Mesendoderm (in vitro differentiated cells): ENCODE measurements around the gene BAAT.

ENCODE experiments used
- DNase-seq: peaks from one replicate; pipeline ENCODE4 v3.0.0; 2013
- H2AK5ac ChIP-seq: 2 replicates; pipeline ENCODE4 v1.6.1; 2013; ENCODE audit warnings: low read length, inconsistent platforms
- H2BK120ac ChIP-seq: 2 replicates; pipeline ENCODE4 v1.6.1; 2013; ENCODE audit warnings: low read depth, mild to moderate bottlenecking, low read length, moderate library complexity, mixed read lengths
- H2BK15ac ChIP-seq: replicated peaks from 2 replicates; pipeline ENCODE4 v1.6.1; 2013; ENCODE audit warnings: low read depth, mild to moderate bottlenecking, moderate library complexity
- H2BK5ac ChIP-seq: 2 replicates; pipeline ENCODE4 v1.6.1; 2013; ENCODE audit warnings: low read length, inconsistent platforms
- H3K18ac ChIP-seq: 2 replicates; pipeline ENCODE4 v1.6.1; 2013; ENCODE audit warnings: mild to moderate bottlenecking, low read length, mixed read lengths
- H3K23ac ChIP-seq: one replicate; pipeline ENCODE4 v1.6.1; 2013; ENCODE audit warnings: low read length
- H3K27ac ChIP-seq: 2 replicates; pipeline ENCODE4 v1.5.1; 2013; ENCODE audit warnings: low read depth, mild to moderate bottlenecking, inconsistent platforms, low read length, moderate library complexity
- H3K27me3 ChIP-seq: 2 replicates; pipeline ENCODE4 v1.6.1; 2013; ENCODE audit warnings: low read length, control low read depth, mild to moderate bottlenecking, inconsistent platforms; ENCODE audit not compliant: insufficient read depth, poor library complexity
- H3K36me3 ChIP-seq: 2 replicates; pipeline ENCODE4 v1.6.1; 2013; ENCODE audit warnings: low read length, inconsistent platforms; ENCODE audit not compliant: control insufficient read depth, insufficient read depth
- H3K4ac ChIP-seq: one replicate; pipeline ENCODE4 v1.6.1; 2013; ENCODE audit warnings: low read depth, mild to moderate bottlenecking, low read length, moderate library complexity
- H3K4me1 ChIP-seq: 2 replicates; pipeline ENCODE4 v1.6.1; 2013; ENCODE audit warnings: low read depth, low read length, inconsistent platforms; ENCODE audit not compliant: control insufficient read depth
- H3K4me2 ChIP-seq: 2 replicates; pipeline ENCODE4 v1.6.1; 2013; ENCODE audit warnings: low read length
- H3K4me3 ChIP-seq: 2 replicates; pipeline ENCODE4 v1.5.1; 2013; ENCODE audit warnings: mild to moderate bottlenecking, low read length
- H3K56ac ChIP-seq: one replicate; pipeline ENCODE4 v1.6.1; 2013; ENCODE audit warnings: low read length
- H3K79me1 ChIP-seq: 2 replicates; pipeline ENCODE4 v1.6.1; 2013; ENCODE audit warnings: low read length, inconsistent platforms
- H3K79me2 ChIP-seq: 2 replicates; pipeline ENCODE4 v1.6.1; 2013; ENCODE audit warnings: mild to moderate bottlenecking, low read length; ENCODE audit not compliant: control insufficient read depth, insufficient read depth
- H3K9ac ChIP-seq: 2 replicates; pipeline ENCODE4 v1.6.1; 2013; ENCODE audit warnings: low read length, inconsistent platforms
- H4K5ac ChIP-seq: one replicate; pipeline ENCODE4 v1.6.1; 2013; ENCODE audit warnings: low read length
- H4K8ac ChIP-seq: one replicate; pipeline ENCODE4 v1.6.1; 2013; ENCODE audit warnings: low read depth, mild to moderate bottlenecking, control low read depth, low read length, moderate library complexity
- WGBS: extraction: QIAGEN DNeasy Blood & Tissue Kit; methylation state at CpG from one replicate; pipeline ENCODE4 v1.1.7; 2013; ENCODE audit warnings: low lambda C conversion rate, missing lambda C conversion rate; ENCODE audit not compliant: insufficient coverage; ENCODE audit errors: extremely low coverage; 5-methylcytosine and 5-hydroxymethylcytosine counted together

BAAT gene

DNA sequence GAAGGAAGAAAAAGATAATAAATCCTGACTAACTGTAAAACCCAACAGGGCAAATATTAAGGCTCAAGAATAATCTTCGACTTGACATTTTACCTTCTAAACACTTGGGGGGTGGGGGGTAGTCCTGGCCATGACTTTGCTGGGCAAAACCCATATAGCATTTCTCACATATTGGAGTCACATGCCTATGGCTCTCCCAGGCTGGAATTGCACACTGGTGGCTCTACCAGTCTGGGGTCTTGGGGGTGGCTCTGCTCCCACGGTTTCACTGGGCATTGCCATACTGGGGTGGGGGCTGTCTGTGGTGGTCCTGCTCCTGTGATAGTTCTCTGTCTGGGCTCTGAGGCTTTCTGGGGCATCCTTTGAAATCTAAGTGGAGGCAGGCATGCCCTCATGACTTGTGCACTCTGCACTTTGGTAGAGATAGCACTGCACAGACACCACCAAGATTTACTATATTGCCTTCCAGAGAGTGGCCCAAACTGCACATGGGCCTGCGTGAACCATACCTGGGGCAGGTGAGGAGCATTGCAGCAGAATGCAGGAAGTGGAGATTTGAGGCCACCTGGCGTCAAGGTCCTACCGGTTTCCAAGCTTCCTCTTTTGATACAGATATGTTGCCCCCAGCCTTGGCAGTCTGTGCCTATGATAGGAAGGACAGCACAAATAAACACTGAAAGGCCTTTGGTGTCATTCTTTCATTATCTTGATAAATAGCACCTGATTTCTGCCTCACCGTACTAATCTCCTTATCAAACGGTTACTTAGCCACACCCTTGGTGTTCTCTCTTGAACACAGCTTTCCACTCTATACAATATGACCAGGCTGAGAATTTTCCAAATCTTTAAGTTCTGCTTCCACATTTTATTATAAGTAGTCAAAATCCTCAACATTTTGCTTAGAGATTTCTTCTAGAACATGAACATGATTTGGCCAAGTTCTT is 29.8 kb downstream of the BAAT start:
- Histone ChIP-seq H4K8ac (no peak overlapping the region), H3K4me2 (no peak overlapping the region), H3K23ac (no peak overlapping the region), H2AK5ac (no peak overlapping the region), H3K4ac (no peak overlapping the region), H2BK5ac (no peak overlapping the region), H3K9ac (no peak overlapping the region), H4K5ac (no peak overlapping the region), H3K79me2 (no peaks in the 10 kb centered on the region), H3K18ac (no peak overlapping the region), H3K27me3 (no peaks in the 10 kb centered on the region), H3K36me3 (no peaks in the 10 kb centered on the region), H3K79me1 (no peaks in the 10 kb centered on the region), H3K4me1 (no peaks in the 10 kb centered on the region), H2BK120ac (no peak overlapping the region), H2BK15ac (no peak overlapping the region), H3K56ac (no peak overlapping the region), H3K27ac (no peak overlapping the region), H3K4me3 (no peak overlapping the region)
- WGBS, result no CpG with 5 or more reads among the region's 7 CpGs
- no peak for DNase-seq

DNA sequence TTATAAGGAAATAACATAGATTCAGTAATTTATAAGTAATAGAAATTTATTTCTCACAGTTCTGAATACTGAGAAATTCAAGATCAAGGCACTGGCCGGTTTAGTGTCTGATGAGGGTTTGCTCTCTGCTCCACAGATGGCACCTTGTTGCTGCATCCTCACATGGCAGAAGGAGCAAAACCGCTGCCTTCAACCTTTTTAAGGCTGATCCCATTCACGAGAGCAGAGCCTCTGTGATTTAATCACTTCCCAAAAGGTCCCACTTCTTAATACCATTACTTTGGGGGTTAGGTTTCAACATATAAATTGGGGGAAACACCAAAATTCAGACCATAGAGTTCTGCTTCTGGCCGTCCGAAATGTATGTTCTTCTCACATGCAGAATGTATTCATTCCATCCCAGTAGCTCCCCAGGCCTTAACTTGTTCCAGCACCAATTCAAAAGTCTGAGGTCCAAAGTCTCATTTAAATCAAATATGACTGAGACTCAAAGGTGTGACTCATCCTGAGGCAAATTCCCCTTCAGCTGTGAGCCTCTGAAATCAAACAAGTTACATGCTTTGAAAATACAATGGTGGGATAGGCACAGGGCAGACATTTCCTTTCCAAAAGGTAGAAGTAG is 30.6 kb downstream of the BAAT start:
- no peaks in the 10 kb centered on the region for H3K36me3 ChIP-seq
- H3K4me1 ChIP-seq, result no peaks in the 10 kb centered on the region
- no peak overlapping the region for H2BK15ac ChIP-seq
- no peak overlapping the region for H3K27ac ChIP-seq
- no CpG with 5 or more reads among the region's 5 CpGs for WGBS
- no peak overlapping the region for H4K5ac ChIP-seq
- H2BK120ac ChIP-seq, result no peak overlapping the region
- H3K79me2 ChIP-seq, result no peaks in the 10 kb centered on the region
- no peak overlapping the region for H3K4me2 ChIP-seq
- H2BK5ac ChIP-seq, result no peak overlapping the region
- H3K79me1 ChIP-seq, result no peaks in the 10 kb centered on the region
- no peak overlapping the region for H4K8ac ChIP-seq
- H3K18ac ChIP-seq, result no peak overlapping the region
- no peak overlapping the region for H3K56ac ChIP-seq
- no peak for DNase-seq
- no peak overlapping the region for H2AK5ac ChIP-seq
- no peak overlapping the region for H3K23ac ChIP-seq
- H3K27me3 ChIP-seq, result no peaks in the 10 kb centered on the region
- no peak overlapping the region for H3K9ac ChIP-seq
- H3K4me3 ChIP-seq, result no peak overlapping the region
- H3K4ac ChIP-seq, result no peak overlapping the region

DNA sequence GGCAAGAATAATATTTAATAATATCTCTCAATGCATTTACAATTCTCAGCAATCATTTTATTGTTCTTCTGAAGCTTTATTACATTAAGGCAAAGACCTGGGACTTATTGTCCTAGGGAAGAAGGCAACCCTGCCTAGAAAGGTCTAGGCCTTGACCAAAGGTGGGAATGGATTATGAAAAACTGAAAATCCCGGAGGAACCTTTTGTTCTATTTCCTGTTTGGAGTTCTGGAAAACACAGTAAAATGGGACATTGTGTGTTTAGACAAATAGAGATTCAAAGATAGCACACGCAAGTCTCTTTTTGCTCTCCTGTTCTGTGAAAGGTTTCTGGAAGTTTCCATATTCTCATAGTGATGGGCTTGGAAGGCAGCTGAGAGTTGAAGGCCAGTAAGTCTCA is 31.1 kb downstream of the BAAT start:
- Histone ChIP-seq H4K8ac (no peak overlapping the region), H3K4ac (no peak overlapping the region), H2BK15ac (no peak overlapping the region), H3K4me2 (no peak overlapping the region), H3K27ac (no peak overlapping the region), H3K18ac (no peak overlapping the region), H2BK5ac (no peak overlapping the region), H3K23ac (no peak overlapping the region), H2BK120ac (no peak overlapping the region), H3K79me1 (no peaks in the 10 kb centered on the region), H3K9ac (no peak overlapping the region), H3K4me1 (no peaks in the 10 kb centered on the region), H3K4me3 (no peak overlapping the region), H3K56ac (no peak overlapping the region), H4K5ac (no peak overlapping the region), H3K27me3 (no peaks in the 10 kb centered on the region), H3K36me3 (no peaks in the 10 kb centered on the region), H3K79me2 (no peaks in the 10 kb centered on the region), H2AK5ac (no peak overlapping the region)
- no peak for DNase-seq
- WGBS, result no CpG with 5 or more reads among the region's 2 CpGs

DNA sequence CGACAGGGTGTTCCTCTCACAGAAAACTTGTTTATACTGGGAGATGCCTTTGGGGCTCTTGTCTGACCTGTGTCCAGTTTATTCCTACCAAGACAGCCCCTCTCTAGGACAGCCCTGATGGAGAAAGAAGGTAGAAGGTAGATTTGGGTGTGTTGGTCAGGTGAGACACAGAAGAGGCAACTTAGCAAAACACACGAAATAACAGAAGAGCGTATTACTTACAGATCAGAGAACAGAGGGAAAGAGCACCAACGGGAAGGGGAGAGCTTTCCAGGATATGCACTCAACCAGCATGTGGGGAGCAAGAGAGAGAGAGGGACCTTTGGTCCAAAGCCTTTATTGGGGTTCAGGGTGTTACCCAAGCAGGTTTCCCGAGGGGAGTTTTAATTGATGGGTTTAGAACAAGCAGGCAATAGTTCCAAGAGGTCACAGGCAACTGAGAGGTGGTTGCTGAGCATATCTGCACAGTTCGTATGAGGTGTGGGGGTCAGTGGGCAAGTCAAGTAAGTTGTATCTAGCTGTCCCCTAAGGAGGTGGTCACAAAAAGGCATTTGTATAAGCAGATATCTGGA is 31.8 kb downstream of the BAAT start:
- WGBS, result no CpG with 5 or more reads among the region's 6 CpGs
- H2AK5ac ChIP-seq, result no peak overlapping the region
- no peak for DNase-seq
- H3K27ac ChIP-seq, result no peak overlapping the region
- H3K23ac ChIP-seq, result no peak overlapping the region
- H3K18ac ChIP-seq, result no peak overlapping the region
- H3K27me3 ChIP-seq, result no peaks in the 10 kb centered on the region
- H2BK5ac ChIP-seq, result no peak overlapping the region
- no peaks in the 10 kb centered on the region for H3K79me2 ChIP-seq
- H3K56ac ChIP-seq, result no peak overlapping the region
- H3K4me1 ChIP-seq, result no peaks in the 10 kb centered on the region
- H3K9ac ChIP-seq, result no peak overlapping the region
- no peak overlapping the region for H2BK15ac ChIP-seq
- no peak overlapping the region for H3K4me2 ChIP-seq
- H3K4me3 ChIP-seq, result no peak overlapping the region
- no peaks in the 10 kb centered on the region for H3K36me3 ChIP-seq
- no peak overlapping the region for H2BK120ac ChIP-seq
- H4K5ac ChIP-seq, result no peak overlapping the region
- no peaks in the 10 kb centered on the region for H3K79me1 ChIP-seq
- no peak overlapping the region for H4K8ac ChIP-seq
- H3K4ac ChIP-seq, result no peak overlapping the region

DNA sequence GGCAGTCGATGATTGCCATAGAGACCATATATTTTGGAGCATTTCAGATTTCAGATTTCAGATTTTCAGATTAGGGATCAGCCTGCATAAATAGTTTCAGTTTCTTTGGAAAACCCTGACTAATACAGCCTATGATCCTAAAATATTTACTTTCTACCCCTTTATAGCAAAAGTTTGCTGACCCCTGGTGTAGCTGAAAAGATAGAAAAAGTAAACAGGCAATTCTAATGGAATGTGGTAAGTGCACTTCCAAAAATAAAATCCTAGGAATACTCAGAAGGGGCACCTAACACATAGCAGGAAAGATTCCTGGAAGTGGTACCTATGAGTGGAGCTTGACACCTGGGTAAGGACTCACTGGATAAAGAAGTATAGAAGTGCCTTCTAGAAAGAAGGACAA is 34.5 kb downstream of the BAAT start:
- no peaks in the 10 kb centered on the region for H3K27me3 ChIP-seq
- H3K4me3 ChIP-seq, result no peak overlapping the region
- H4K8ac ChIP-seq, result no peak overlapping the region
- H3K27ac ChIP-seq, result no peak overlapping the region
- no peaks in the 10 kb centered on the region for H3K79me1 ChIP-seq
- H4K5ac ChIP-seq, result no peak overlapping the region
- no peak overlapping the region for H3K18ac ChIP-seq
- no peak for DNase-seq
- no peak overlapping the region for H3K9ac ChIP-seq
- H2AK5ac ChIP-seq, result no peak overlapping the region
- no peaks in the 10 kb centered on the region for H3K36me3 ChIP-seq
- no peak overlapping the region for H2BK15ac ChIP-seq
- no peak overlapping the region for H3K4me2 ChIP-seq
- H2BK120ac ChIP-seq, result no peak overlapping the region
- H3K23ac ChIP-seq, result no peak overlapping the region
- H2BK5ac ChIP-seq, result no peak overlapping the region
- no CpG with 5 or more reads among the region's 1 CpG for WGBS
- no peak overlapping the region for H3K56ac ChIP-seq
- H3K4ac ChIP-seq, result no peak overlapping the region
- H3K4me1 ChIP-seq, result no peaks in the 10 kb centered on the region
- H3K79me2 ChIP-seq, result no peaks in the 10 kb centered on the region
